ENCODE measurements around the gene ATG16L2.
"Not testable (repeated sequence)": the region's sequence is repeated elsewhere in the genome, so short reads cannot be mapped to it uniquely, and the experiment has no call there.

Gene ATG16L2

GRCh38 chr11:72789493-72790131 lies 24.6 kb upstream of the ATG16L2 start:
- H3K9me3 ChIP-seq (ENCODE audit: insufficient read depth, low read length): no peaks in the 10 kb centered on the region
- H3K27ac ChIP-seq (ENCODE audit: low read depth, low read length): no peak overlapping the region
- H3K4me2 ChIP-seq (ENCODE audit: low read depth, low read length, poor library complexity, severe bottlenecking): no peak overlapping the region
- H3F3A ChIP-seq (ENCODE audit: insufficient read depth): no peaks in the 10 kb centered on the region
- H3K36me3 ChIP-seq (ENCODE audit: low read length): no peaks in the 10 kb centered on the region
- no peak overlapping the region for H3K9ac ChIP-seq (ENCODE audit: low read length)
- H4K20me1 ChIP-seq (ENCODE audit: low read depth, low read length): no peaks in the 10 kb centered on the region
- H3K79me2 ChIP-seq (ENCODE audit: insufficient read depth, low read length): no peaks in the 10 kb centered on the region
- no peaks in the 10 kb centered on the region for H3K27me3 ChIP-seq (ENCODE audit: low read length)
- no peak overlapping the region for H3K4me3 ChIP-seq (ENCODE audit: insufficient read depth, low read length, poor library complexity, severe bottlenecking)
- TF ChIP-seq EZH2phosphoT487 (conservative IDR thresholded peaks at IDR 0.05; ENCODE audit: low read length) (no peak), CTCF (IDR thresholded peaks at IDR 0.05; ENCODE audit: insufficient read depth, low read length, poor library complexity, severe bottlenecking) (no peak)
- no peaks in the 10 kb centered on the region for H3K9me2 ChIP-seq (replicated peaks; ENCODE audit: insufficient read depth, low read length)
- H2AFZ ChIP-seq (ENCODE audit: low read depth, low read length, severe bottlenecking): no peak overlapping the region

GRCh38 chr11:72791228-72791627 lies 23.0 kb upstream of the ATG16L2 start:
- H2AFZ ChIP-seq (ENCODE audit: low read depth, low read length, severe bottlenecking); H3K4me3 ChIP-seq (ENCODE audit: insufficient read depth, low read length, poor library complexity, severe bottlenecking); H3K4me2 ChIP-seq (ENCODE audit: low read depth, low read length, poor library complexity, severe bottlenecking); H3K9me2 ChIP-seq (replicated peaks; ENCODE audit: insufficient read depth, low read length); H4K20me1 ChIP-seq (ENCODE audit: low read depth, low read length); H3K27me3 ChIP-seq (ENCODE audit: low read length); H3K9me3 ChIP-seq (ENCODE audit: insufficient read depth, low read length); H3K9ac ChIP-seq (ENCODE audit: low read length); H3F3A ChIP-seq (ENCODE audit: insufficient read depth); H3K79me2 ChIP-seq (ENCODE audit: insufficient read depth, low read length); H3K36me3 ChIP-seq (ENCODE audit: low read length); H3K27ac ChIP-seq (ENCODE audit: low read depth, low read length): not testable (repeated sequence)

GRCh38 chr11:72792437-72793021 lies 21.7 kb upstream of the ATG16L2 start:
- Histone ChIP-seq H2AFZ (ENCODE audit: low read depth, low read length, severe bottlenecking) (peak overlapping the region; percentile 85), H3K9me2 (replicated peaks; ENCODE audit: insufficient read depth, low read length) (no peaks in the 10 kb centered on the region), H3K79me2 (ENCODE audit: insufficient read depth, low read length) (no peaks in the 10 kb centered on the region), H3K4me2 (ENCODE audit: low read depth, low read length, poor library complexity, severe bottlenecking) (peak overlapping the region; percentile 69), H4K20me1 (ENCODE audit: low read depth, low read length) (no peaks in the 10 kb centered on the region), H3F3A (ENCODE audit: insufficient read depth) (no peaks in the 10 kb centered on the region), H3K36me3 (ENCODE audit: low read length) (no peaks in the 10 kb centered on the region), H3K9me3 (ENCODE audit: insufficient read depth, low read length) (no peaks in the 10 kb centered on the region), H3K9ac (ENCODE audit: low read length) (peak overlapping the region; percentile 61), H3K27ac (ENCODE audit: low read depth, low read length) (no peak overlapping the region), H3K4me3 (ENCODE audit: insufficient read depth, low read length, poor library complexity, severe bottlenecking) (no peak overlapping the region), H3K27me3 (ENCODE audit: low read length) (no peaks in the 10 kb centered on the region)
- TF ChIP-seq CTCF (IDR thresholded peaks at IDR 0.05; ENCODE audit: insufficient read depth, low read length, poor library complexity, severe bottlenecking) (no peak), EZH2phosphoT487 (conservative IDR thresholded peaks at IDR 0.05; ENCODE audit: low read length) (no peak)

GRCh38 chr11:72793076-72793424 lies 21.2 kb upstream of the ATG16L2 start:
- Histone ChIP-seq H3K36me3 (ENCODE audit: low read length) (no peaks in the 10 kb centered on the region), H3K9ac (ENCODE audit: low read length) (peak overlapping the region; percentile 61), H4K20me1 (ENCODE audit: low read depth, low read length) (no peaks in the 10 kb centered on the region), H2AFZ (ENCODE audit: low read depth, low read length, severe bottlenecking) (peak overlapping the region; percentile 85), H3K9me3 (ENCODE audit: insufficient read depth, low read length) (no peaks in the 10 kb centered on the region), H3F3A (ENCODE audit: insufficient read depth) (no peaks in the 10 kb centered on the region), H3K9me2 (replicated peaks; ENCODE audit: insufficient read depth, low read length) (no peaks in the 10 kb centered on the region), H3K4me3 (ENCODE audit: insufficient read depth, low read length, poor library complexity, severe bottlenecking) (peak overlapping the region; percentile 39), H3K4me2 (ENCODE audit: low read depth, low read length, poor library complexity, severe bottlenecking) (peak overlapping the region; percentile 69), H3K79me2 (ENCODE audit: insufficient read depth, low read length) (no peaks in the 10 kb centered on the region), H3K27ac (ENCODE audit: low read depth, low read length) (no peak overlapping the region), H3K27me3 (ENCODE audit: low read length) (no peaks in the 10 kb centered on the region)
- TF ChIP-seq EZH2phosphoT487 (conservative IDR thresholded peaks at IDR 0.05; ENCODE audit: low read length) (no peak), CTCF (IDR thresholded peaks at IDR 0.05; ENCODE audit: insufficient read depth, low read length, poor library complexity, severe bottlenecking) (no peak)
